NOMO-1 (cell line): ENCODE results near the gene STK26.
"Not testable (repeated sequence)": the region's sequence is repeated elsewhere in the genome, so short reads cannot be mapped to it uniquely, and the experiment has no call there.

Experiments used
- DNase-seq, 2 experiments: peaks; one replicate each; lab custom pipeline; 2025; ENCODE audit not compliant: unreplicated experiment in 2 of 2; lab: John Stamatoyannopoulos, UW

The STK26 gene

GRCh38 chrX:132092439-132093065 is 69.5 kb downstream of the STK26 start:
- peak; percentile 30 to 34 for DNase-seq

GRCh38 chrX:132093239-132093860 is 70.2 kb downstream of the STK26 start:
- DNase-seq: no peak

DNA sequence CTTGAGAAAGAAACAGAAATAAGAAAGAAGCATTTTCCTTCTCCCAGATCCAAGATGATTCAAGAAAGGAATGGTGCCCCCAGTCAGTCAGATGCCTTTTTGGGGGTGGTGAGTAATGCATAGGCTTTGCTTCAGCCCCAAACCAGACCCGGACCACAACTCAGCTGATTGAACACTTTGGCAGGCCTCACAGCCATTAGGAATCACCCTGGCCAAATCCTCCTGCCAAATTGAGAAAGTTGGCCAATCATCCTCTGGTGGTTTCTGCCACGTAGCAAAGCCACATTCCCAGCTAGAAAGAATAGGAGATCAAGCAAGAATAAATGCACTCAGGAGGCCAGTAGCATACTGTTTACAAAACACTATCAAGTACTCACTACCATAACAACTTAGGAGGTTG is 71.1 kb downstream of the STK26 start:
- no peak for DNase-seq

GRCh38 chrX:132098704-132099103 is 75.6 kb downstream of the STK26 start:
- not testable (repeated sequence) for DNase-seq

GRCh38 chrX:132101206-132101605 is 78.1 kb downstream of the STK26 start:
- DNase-seq: no peak

DNA sequence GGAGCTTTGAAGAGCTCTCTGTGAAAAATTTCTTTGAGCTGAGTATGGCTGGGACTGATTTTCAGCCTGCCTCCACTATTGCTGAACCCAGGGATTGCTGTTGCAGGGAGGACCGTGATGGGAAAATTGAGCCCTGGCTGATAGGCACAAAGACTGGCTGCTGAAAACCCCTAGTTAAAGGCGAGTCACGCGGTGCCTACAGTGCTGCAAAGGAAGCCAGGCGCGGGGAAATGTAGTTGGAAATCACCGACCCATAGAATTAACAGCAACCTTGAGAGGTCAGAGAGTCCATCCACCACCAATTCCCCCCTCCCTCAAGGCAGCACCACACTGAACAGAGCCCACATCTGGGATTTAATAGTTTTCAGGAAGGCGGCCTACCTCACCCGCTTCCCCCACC is 78.7 kb downstream of the STK26 start:
- no peak for DNase-seq

GRCh38 chrX:132107291-132107690 is 84.2 kb downstream of the STK26 start:
- no peak for DNase-seq

DNA sequence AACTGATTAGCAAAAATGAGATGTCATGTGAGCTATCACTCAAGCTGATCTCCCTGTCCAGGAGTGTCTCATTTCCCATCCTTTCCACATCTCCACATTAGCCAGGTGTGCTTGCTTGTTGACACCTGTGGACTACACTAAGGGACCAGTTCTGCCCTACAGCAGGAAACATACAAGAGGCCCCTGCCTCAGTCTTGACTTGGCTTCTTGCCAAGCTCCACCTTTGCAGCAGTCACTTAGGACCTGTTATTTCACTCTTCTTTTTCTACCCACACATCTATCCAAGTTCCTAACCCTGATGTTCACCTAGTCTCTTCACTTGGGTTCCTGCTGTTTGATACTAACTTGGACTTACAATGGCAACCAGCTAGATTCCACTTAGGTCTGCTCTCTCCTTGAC is 91.5 kb downstream of the STK26 start:
- DNase-seq: no peak

DNA sequence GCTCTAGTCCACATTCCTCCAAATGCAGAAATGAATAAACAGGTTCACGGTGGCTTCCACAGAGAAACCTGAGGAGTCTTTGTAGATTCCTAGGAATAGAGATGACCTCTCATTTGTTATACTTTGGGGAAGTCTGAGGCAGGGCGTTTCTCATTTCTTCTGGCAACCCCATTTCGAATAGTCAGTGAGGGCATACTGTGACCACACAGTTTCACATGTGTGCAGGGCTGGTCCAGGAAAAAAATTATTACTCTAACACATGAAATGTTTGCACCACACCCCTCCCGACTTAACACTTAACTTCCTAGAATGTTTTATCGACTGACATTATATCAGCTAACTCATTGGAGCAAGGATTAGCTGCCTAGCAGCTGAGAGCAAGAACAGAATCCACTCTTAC is 92.7 kb downstream of the STK26 start:
- peak in 1 of 2 experiments; percentile 25 for DNase-seq

GRCh38 chrX:132118358-132118757 is 95.3 kb downstream of the STK26 start:
- DNase-seq: no peak

DNA sequence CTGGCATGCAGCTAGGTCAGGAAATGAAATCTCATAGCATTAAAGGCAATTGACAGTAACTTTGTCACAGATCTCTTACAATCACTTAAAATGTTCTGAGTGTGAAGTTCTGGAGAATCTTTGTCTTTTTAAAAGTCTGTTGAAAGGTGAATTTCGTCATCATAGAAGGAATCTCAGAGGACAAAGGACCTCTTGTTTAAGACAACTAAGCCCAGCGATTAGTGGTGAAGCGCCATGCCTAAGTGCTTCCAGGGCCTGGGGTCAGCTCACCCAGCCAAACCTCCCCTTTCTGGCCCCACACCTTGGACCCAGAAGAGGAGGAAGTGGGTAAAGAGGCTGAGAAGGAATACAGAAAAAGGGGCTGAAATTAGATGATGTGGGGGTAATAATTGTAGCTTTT is 96.2 kb downstream of the STK26 start:
- DNase-seq: no peak

DNA sequence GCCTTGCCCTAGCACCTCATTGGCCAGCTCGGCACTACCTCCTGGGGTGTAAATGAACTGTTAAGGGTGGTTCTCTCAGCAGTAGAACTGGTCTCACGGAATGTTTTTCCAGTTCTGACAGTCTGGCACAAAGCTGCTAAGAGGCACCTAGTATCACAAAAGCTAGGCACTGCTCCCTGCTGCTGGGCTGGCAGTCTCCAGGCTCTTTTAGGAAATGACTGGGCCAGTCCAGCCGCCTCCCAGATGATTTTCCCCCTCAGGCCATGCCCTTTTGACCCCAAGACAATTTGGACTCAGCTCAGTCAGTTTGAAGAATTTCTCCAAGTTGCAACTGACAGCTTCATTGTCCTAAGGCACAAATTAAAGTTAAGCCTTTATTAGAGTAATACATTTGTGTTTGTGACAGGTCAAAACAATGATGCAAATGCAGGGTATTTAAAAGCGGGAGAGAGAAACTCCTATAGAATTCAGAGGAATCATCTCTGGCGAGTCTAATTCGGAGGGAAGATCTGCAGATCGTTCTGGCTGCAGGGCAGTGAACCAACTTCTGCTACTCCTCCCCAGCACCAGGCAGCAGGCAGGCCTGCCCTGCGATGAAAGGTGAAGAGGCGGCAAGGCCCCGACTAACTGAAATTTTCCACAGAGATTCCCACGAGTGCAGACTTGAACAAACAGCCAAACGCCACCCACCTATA is 96.9 kb downstream of the STK26 start:
- no peak for DNase-seq

DNA sequence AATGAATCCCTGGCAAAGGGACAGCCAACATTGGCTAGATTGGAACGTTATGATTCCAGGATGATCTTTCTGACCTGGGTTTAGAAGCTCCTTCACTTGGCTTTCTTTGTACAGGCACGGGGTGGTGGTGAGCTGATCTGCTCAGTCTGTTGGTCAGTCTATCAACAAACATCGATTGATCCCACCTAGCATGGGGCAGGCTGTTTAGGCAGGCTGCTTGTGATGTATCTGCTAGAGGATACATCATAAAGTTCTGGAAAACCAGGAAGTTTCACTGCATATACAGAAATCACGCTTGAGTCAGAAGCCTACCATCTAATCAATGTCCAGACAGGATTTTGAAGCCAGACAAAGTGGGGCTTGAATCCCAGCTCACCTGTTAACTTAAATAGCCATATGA is 97.8 kb downstream of the STK26 start:
- DNase-seq: no peak
